Esophagus muscularis mucosa (tissue), 4 donors: Measurements from ENCODE around the gene BTRC. TPM values are rescaled to one million over a fixed set of nuclear protein-coding genes. Genes with fewer than 3 reads are reported as not detected.
"Not testable (repeated sequence)": the region's sequence is repeated elsewhere in the genome, so short reads cannot be mapped to it uniquely, and the experiment has no call there.

Experiments
- DNase-seq: peaks from one replicate; pipeline ENCODE4 v3.0.0-alpha.2; 2017; ENCODE audit errors: extremely low spot score
- H3K27ac ChIP-seq, 4 donors: fragments of 200-600 bp; sonication (generic); replicated peaks in 1 of 4; 1 replicate in 3 of 4; 2 replicates in 1 of 4; pipeline ENCODE4 v1.5.1; 2016 to 2019; ENCODE audit warnings: mild to moderate bottlenecking in 1 of 4
- H3K27me3 ChIP-seq, 4 donors: fragments of 200-600 bp; sonication (generic); one replicate each; pipeline versions ENCODE4 v1.5.1 to v1.6.0; 2016 to 2019
- H3K36me3 ChIP-seq, 4 donors: fragments of 200-600 bp; sonication (generic); one replicate each; pipeline ENCODE4 v1.5.1; 2016 to 2019
- H3K4me1 ChIP-seq, 4 donors: fragments of 200-600 bp; sonication (generic); one replicate each; pipeline ENCODE4 v1.5.1; 2016 to 2019
- H3K4me3 ChIP-seq, 4 donors: fragments of 200-600 bp; sonication (generic); 1 replicate in 2 of 4; 2 replicates in 2 of 4; pipeline ENCODE4 v1.5.1; 2016 to 2019; ENCODE audit warnings: mild to moderate bottlenecking in 4 of 4, moderate library complexity in 1 of 4
- H3K9me3 ChIP-seq, 4 donors: fragments of 200-600 bp; sonication (generic); 1 replicate in 3 of 4; 2 replicates in 1 of 4; pipeline ENCODE4 v1.5.1; 2016 to 2019
- EP300 ChIP-seq: sonication (generic); formaldehyde crosslinking; IDR thresholded peaks from one replicate; pipeline ENCODE4 v1.6.1; 2017; ENCODE audit warnings: antibody characterized with exemption
- POLR2A ChIP-seq: fragments of 450-650 bp; IDR thresholded peaks from one replicate; pipeline ENCODE4 v1.6.1; 2017; ENCODE audit warnings: antibody characterized with exemption, moderate library complexity, mild to moderate bottlenecking, low read depth
- POLR2AphosphoS5 ChIP-seq, 2 donors: sonication (generic); formaldehyde crosslinking; IDR thresholded peaks; one replicate each; pipeline ENCODE4 v1.6.1; 2017; ENCODE audit warnings: antibody characterized with exemption in 2 of 2
- WGBS: methylation state at CpG from one replicate; pipeline ENCODE4 v1.1.5; 2018; 5-methylcytosine and 5-hydroxymethylcytosine counted together
- intact Hi-C: fragments of 100-400 bp; cut with DNase I; formaldehyde crosslinking; loops from one replicate; pipeline ENCODE4 v1.15.1; 2023
- total RNA-seq, 4 donors: library from RNA; depleted of rRNA; stranded (reverse); fragments of >200 nt; gene quantifications; one replicate each; pipeline versions ENCODE4 v1.1.0 to v1.2.1, GENCODE V29; 2016
- TF ChIP-seq, protein P1 (sequence below), 3 experiments: fragments of 200-600 bp in 2 of 3; fragments of 450-650 bp in 1 of 3; sonication (generic) in 2 of 3; IDR thresholded peaks; one replicate each; pipeline ENCODE4 v1.5.1; 2017 to 2019; ENCODE audit warnings: antibody characterized with exemption in 3 of 3, mild to moderate bottlenecking in 2 of 3, moderate library complexity in 1 of 3

BTRC gene
- total RNA-seq, 4 donors from 2014 or later, result 10.1 to 20.0 (median 10.4) TPM

DNA sequence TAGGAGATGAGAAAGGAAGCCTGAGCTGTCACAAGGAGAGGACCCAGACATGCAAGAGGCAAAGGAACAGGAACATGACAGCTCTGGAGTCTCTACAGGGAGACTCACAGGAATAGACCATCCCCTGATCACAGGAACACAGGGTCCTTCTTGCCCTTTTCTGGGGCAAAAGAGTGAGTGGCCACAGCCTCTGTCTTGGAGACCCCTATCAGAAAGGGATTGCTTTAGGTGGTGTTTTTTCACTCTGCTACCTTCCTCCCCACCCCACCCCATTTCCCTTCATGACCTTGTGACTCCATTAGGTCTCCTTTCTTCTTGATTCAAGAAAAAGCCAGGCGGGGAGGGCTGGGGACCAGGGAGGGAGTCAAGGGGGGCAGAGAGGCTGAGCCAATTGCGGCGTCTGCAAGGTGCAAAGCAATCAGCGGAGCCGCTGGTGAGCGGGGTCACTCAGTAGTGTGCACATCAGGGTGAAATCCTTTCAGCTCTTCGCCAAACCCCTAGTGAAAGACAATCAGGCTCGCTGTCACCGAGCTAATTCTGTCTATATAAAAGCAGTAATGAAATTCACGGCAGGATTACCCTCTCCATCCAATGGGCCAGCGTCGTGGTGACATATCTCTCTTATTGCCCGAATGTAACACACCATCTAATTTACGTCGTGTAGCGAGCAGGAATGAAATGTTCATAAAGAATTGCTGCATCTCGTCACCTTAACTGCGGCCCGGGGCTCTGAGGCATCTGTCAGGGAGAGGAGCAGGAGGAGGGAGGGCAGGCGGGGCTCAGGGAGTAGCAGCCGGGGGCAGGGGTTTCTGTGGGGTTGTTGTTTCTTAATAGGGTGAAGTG, 31.5 kb upstream of the BTRC start:
- DNase-seq, result no peak
- Histone ChIP-seq H3K4me3 (no peak overlapping the region), H3K4me1 (no peaks in the 10 kb centered on the region), H3K27me3 (peaks cover 0 to 21% (median 0%) of the 10 kb centered on the region in 4 donors), H3K27ac (no peak overlapping the region), H3K9me3 (no peaks in the 10 kb centered on the region), H3K36me3 (no peaks in the 10 kb centered on the region)
- TF ChIP-seq, protein P1, sequence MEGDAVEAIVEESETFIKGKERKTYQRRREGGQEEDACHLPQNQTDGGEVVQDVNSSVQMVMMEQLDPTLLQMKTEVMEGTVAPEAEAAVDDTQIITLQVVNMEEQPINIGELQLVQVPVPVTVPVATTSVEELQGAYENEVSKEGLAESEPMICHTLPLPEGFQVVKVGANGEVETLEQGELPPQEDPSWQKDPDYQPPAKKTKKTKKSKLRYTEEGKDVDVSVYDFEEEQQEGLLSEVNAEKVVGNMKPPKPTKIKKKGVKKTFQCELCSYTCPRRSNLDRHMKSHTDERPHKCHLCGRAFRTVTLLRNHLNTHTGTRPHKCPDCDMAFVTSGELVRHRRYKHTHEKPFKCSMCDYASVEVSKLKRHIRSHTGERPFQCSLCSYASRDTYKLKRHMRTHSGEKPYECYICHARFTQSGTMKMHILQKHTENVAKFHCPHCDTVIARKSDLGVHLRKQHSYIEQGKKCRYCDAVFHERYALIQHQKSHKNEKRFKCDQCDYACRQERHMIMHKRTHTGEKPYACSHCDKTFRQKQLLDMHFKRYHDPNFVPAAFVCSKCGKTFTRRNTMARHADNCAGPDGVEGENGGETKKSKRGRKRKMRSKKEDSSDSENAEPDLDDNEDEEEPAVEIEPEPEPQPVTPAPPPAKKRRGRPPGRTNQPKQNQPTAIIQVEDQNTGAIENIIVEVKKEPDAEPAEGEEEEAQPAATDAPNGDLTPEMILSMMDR (IDR thresholded peaks at IDR 0.05), result no peak
- no peak for TF ChIP-seq POLR2A
- TF ChIP-seq EP300, result no peak
- no peak for TF ChIP-seq POLR2AphosphoS5 (IDR thresholded peaks at IDR 0.05)
- 74% methylated on average over 21 of the region's 21 CpGs for WGBS
- intact Hi-C loops, result no loop called here

DNA sequence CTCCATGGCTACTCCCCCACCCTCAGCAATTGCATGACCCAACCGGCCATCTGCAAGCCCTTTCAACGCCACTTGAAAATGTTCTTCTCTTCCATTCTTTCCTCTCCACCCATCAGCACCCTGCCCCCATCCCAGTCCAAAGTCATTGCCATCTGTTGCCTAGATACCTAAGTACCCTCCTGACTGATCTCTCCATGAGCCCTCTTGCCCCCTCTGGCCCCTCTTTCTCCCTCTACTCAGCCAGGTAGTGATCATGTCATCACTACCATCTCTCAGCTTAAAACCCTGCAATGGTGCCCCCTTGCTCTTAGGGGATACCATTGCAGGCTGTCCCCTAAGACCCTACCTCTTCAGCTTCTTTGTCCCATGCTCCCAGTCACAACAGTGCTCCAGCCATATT, 30.5 kb upstream of the BTRC start:
- intact Hi-C loops, result no loop called here
- Histone ChIP-seq H3K4me1 (no peaks in the 10 kb centered on the region), H3K27ac (no peak overlapping the region), H3K4me3 (no peak overlapping the region), H3K27me3 (peaks cover 0 to 21% (median 0%) of the 10 kb centered on the region in 4 donors), H3K9me3 (no peaks in the 10 kb centered on the region), H3K36me3 (no peaks in the 10 kb centered on the region)
- no peak for TF ChIP-seq EP300
- TF ChIP-seq, protein P1 (IDR thresholded peaks at IDR 0.05), result no peak
- TF ChIP-seq POLR2AphosphoS5 (IDR thresholded peaks at IDR 0.05), result no peak
- no peak for TF ChIP-seq POLR2A
- 87% methylated on average over 2 of the region's 2 CpGs for WGBS
- no peak for DNase-seq

DNA sequence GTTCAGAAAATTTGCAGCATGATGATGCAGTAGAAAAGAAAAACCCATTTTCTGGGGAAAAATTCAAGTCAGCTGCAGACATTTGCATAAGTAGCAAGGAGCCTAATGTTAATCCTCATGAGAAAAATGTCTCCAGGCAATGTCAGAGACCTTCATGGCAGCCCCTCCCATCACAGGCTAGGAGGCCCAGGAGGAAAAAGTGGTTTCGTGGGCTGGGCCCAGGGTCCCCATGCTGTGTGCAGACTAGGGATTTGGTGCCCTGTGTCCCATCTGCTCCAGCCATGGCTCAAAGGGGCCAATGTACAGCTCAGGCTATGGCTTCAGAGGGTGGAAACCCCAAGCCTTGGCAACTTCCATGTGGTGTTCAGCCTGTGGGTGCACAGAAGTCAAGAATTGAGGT, 26.5 kb upstream of the BTRC start:
- H3K4me3 ChIP-seq, DNase-seq, H3K9me3 ChIP-seq, H3K4me1 ChIP-seq, H3K36me3 ChIP-seq, intact Hi-C loops, H3K27ac ChIP-seq: not testable (repeated sequence)
- WGBS, result 100% methylated on average over 1 of the region's 1 CpG
- H3K27me3 ChIP-seq, result peaks cover 0 to 15% (median 0%) of the 10 kb centered on the region in 4 donors

DNA sequence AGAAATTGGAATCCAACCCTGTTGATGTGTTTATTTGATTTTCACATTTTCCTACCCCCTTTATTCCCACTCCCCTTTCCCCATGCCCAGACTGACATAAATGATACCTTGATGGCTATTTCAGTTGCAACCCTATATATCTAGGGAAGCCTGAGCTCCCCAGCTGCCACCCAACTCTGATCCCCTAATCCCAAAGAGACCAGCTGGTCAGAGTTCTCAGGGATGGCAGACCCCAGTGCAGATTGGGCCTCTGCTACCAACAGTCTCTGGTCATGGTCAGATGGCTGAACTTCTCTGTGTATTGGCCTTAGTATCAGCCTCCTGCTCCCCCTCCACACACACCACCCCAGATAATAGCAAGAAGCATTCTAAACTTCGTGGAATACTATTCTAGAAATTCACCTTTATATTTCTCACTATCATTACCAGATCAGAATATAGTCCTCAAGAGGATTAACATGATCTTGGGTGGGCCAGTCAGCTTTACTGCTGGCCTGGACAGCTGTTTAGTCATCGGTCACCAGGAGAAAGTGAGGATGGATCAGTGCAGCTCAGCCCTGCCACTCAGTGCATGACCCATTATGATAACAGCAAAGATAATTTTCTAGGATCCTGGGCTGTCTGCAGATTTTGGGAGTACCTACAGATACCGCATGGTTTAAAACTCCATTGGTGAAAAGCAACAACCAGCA, 24.5 kb upstream of the BTRC start:
- Histone ChIP-seq H3K9me3 (no peaks in the 10 kb centered on the region), H3K36me3 (no peaks in the 10 kb centered on the region), H3K27ac (no peak overlapping the region), H3K4me3 (no peak overlapping the region), H3K27me3 (peaks cover 0 to 8% (median 0%) of the 10 kb centered on the region in 4 donors), H3K4me1 (no peaks in the 10 kb centered on the region)
- TF ChIP-seq, protein P1 (IDR thresholded peaks at IDR 0.05), result no peak
- no peak for TF ChIP-seq POLR2A
- no peak for DNase-seq
- intact Hi-C loops, result no loop called here
- WGBS, result 84% methylated on average over 3 of the region's 3 CpGs

DNA sequence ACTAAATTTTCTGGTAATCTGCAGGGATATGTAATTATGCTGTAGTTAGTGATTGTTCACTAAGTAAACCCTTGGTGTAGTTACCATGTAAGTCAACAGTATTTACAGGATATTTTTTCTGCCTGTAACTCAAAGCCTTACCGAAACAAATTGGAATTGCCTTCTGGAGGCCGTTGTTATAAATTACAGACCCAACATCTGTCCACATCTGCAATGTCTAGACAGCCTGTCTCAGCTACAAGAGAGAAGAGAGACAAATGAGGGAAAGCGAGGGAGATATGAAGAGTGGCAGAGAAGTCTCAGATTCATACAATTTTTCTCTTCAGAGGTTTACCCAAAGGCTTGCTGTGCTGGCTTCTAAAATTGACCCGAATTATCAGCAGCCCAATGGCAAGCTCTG, 23.7 kb upstream of the BTRC start:
- intact Hi-C loops, result no loop called here
- DNase-seq, result no peak
- Histone ChIP-seq H3K27ac (no peak overlapping the region), H3K4me1 (no peaks in the 10 kb centered on the region), H3K36me3 (no peaks in the 10 kb centered on the region), H3K4me3 (no peak overlapping the region), H3K27me3 (peaks cover 0 to 8% (median 0%) of the 10 kb centered on the region in 4 donors), H3K9me3 (no peaks in the 10 kb centered on the region)
- TF ChIP-seq POLR2A (no peak), EP300 (no peak), POLR2AphosphoS5 (IDR thresholded peaks at IDR 0.05) (no peak)
- TF ChIP-seq, protein P1 (IDR thresholded peaks at IDR 0.05), result no peak
- WGBS, result 80% methylated on average over 4 of the region's 4 CpGs
